NCI-H2196 (cell line): ENCODE results near the gene LCMT2.
"Not testable (repeated sequence)": the region's sequence is repeated elsewhere in the genome, so short reads cannot be mapped to it uniquely, and the experiment has no call there.

Source experiments
- DNase-seq: peaks from one replicate; lab custom pipeline; 2025; ENCODE audit not compliant: unreplicated experiment; lab: John Stamatoyannopoulos, UW

The LCMT2 gene

GRCh38 chr15:43316016-43316970, 14.1 kb downstream of the LCMT2 start:
- no peak for DNase-seq

- DNase-seq, result no peak
Observed at GRCh38 chr15:43314171-43314570, 16.2 kb downstream of the LCMT2 start.

- DNase-seq, result no peak
Observed at GRCh38 chr15:43312378-43312777, 18.0 kb downstream of the LCMT2 start.

- no peak for DNase-seq
Observed at GRCh38 chr15:43302205-43302817, 28.1 kb downstream of the LCMT2 start, which contains the start of gene TGM7. TGM7 (minus strand) TSS chr15:43302255.

- DNase-seq, result no peak
Observed at GRCh38 chr15:43299884-43300283, 30.5 kb downstream of the LCMT2 start.

GRCh38 chr15:43299411-43299810, 31.0 kb downstream of the LCMT2 start:
- DNase-seq, result peak; percentile 19

- DNase-seq, result no peak
Observed at GRCh38 chr15:43294091-43294706, 36.2 kb downstream of the LCMT2 start.

GRCh38 chr15:43293432-43293831, 36.9 kb downstream of the LCMT2 start:
- no peak for DNase-seq

- no peak for DNase-seq
Observed at GRCh38 chr15:43292375-43293078, 37.8 kb downstream of the LCMT2 start.

- DNase-seq, result not testable (repeated sequence)
Observed at GRCh38 chr15:43289656-43290055, 40.7 kb downstream of the LCMT2 start.

- no peak for DNase-seq
Observed at GRCh38 chr15:43287254-43287653, 43.1 kb downstream of the LCMT2 start.

- DNase-seq, result no peak
Observed at GRCh38 chr15:43286074-43286473, 44.3 kb downstream of the LCMT2 start.

GRCh38 chr15:43285609-43286037, 44.8 kb downstream of the LCMT2 start:
- peak; percentile 48 for DNase-seq

GRCh38 chr15:43283526-43283925, 46.8 kb downstream of the LCMT2 start:
- DNase-seq, result no peak

GRCh38 chr15:43281926-43282602, 48.3 kb downstream of the LCMT2 start:
- no peak for DNase-seq

- no peak for DNase-seq
Observed at GRCh38 chr15:43280996-43281395, 49.4 kb downstream of the LCMT2 start.

GRCh38 chr15:43279496-43279895, 50.9 kb downstream of the LCMT2 start:
- no peak for DNase-seq

- no peak for DNase-seq
Observed at GRCh38 chr15:43278869-43279268, 51.5 kb downstream of the LCMT2 start.

GRCh38 chr15:43277901-43278300, 52.5 kb downstream of the LCMT2 start:
- DNase-seq, result no peak

GRCh38 chr15:43277231-43277823, 53.0 kb downstream of the LCMT2 start:
- DNase-seq, result no peak
